Medulla oblongata (tissue), 1 donor: ENCODE measurements around the gene NR5A2.

Source experiments
- DNase-seq: peaks from one replicate; pipeline ENCODE4 v3.0.0-alpha.2; 2015; ENCODE audit errors: extremely low spot score

Gene NR5A2

GRCh38 chr1:200035956-200036618, 8.6 kb downstream of the NR5A2 start:
- DNase-seq, result no peak

- no peak for DNase-seq
These were observed 9.2 kb downstream of the NR5A2 start for GRCh38 chr1:200036619-200037270.

GRCh38 chr1:200037501-200037900, 10.0 kb downstream of the NR5A2 start:
- no peak for DNase-seq

GRCh38 chr1:200037904-200038303, 10.4 kb downstream of the NR5A2 start:
- DNase-seq, result no peak

- DNase-seq, result no peak
These were observed 10.9 kb downstream of the NR5A2 start for GRCh38 chr1:200038325-200038980.

GRCh38 chr1:200038981-200039848, 11.7 kb downstream of the NR5A2 start:
- DNase-seq, result no peak

- no peak for DNase-seq
These were observed 12.5 kb downstream of the NR5A2 start for GRCh38 chr1:200039849-200040474.

GRCh38 chr1:200040481-200041138, 13.1 kb downstream of the NR5A2 start:
- no peak for DNase-seq

GRCh38 chr1:200041337-200042118, 14.0 kb downstream of the NR5A2 start:
- DNase-seq, result no peak

- no peak for DNase-seq
These were observed 14.6 kb downstream of the NR5A2 start for GRCh38 chr1:200042119-200042551.

GRCh38 chr1:200042552-200043335, 15.2 kb downstream of the NR5A2 start:
- DNase-seq, result no peak

- no peak for DNase-seq
These were observed 15.8 kb downstream of the NR5A2 start for GRCh38 chr1:200043336-200043668.

GRCh38 chr1:200046115-200046514, 18.6 kb downstream of the NR5A2 start:
- DNase-seq, result no peak

- DNase-seq, result no peak
These were observed 20.7 kb downstream of the NR5A2 start for GRCh38 chr1:200048244-200048643.

GRCh38 chr1:200049810-200050209, 22.3 kb downstream of the NR5A2 start:
- DNase-seq, result no peak

GRCh38 chr1:200051620-200052019, 24.1 kb downstream of the NR5A2 start:
- no peak for DNase-seq

GRCh38 chr1:200053091-200053490, 25.6 kb downstream of the NR5A2 start:
- no peak for DNase-seq

GRCh38 chr1:200053646-200054045, 26.1 kb downstream of the NR5A2 start:
- no peak for DNase-seq

GRCh38 chr1:200058341-200058740, 30.8 kb downstream of the NR5A2 start:
- DNase-seq, result no peak

- no peak for DNase-seq
These were observed 34.6 kb downstream of the NR5A2 start for GRCh38 chr1:200062143-200062542.
